ENCODE results near the gene MAP2K3.

The MAP2K3 gene

DNA sequence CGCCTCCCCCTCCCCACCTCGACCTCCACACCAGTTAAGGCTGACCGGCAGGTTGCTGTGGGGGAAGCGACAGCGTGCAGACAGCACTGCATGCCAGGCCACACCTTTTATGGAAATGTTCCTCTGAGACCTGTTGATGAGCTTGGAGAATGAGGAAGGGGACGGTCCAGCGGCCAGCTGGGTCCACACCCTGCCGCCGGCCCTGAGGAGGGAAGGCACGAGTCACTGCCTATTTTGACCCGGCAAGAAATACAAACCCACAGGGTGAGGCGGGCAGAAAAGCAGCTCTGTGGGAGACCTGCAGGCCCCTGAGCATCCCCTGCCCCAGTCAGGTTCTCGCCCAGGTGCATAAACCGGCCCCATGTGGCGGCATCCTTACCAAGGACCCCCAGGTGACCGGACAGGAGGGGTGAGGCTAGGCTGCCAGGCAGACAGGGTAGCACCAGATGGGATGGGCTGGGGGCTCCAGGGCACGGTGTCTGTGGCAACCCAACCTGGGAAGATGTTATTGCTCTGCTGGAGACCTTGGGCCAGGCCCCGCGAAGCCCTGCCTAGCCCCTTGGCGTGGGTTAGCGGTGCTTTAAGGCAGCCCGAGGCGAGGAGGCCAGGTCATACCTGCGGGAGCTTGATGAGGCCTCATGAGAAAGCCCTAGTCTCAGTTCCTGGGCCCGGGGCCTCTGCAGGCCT lies 44.0 kb upstream of the MAP2K3 start:
- no peak for TF ChIP-seq BACH2 (CRISPR knock-in tag; IDR thresholded peaks at IDR 0.05; ENCODE audit: borderline replicate concordance)
- no peak for TF ChIP-seq ZFP30 (CRISPR knock-in tag; IDR thresholded peaks at IDR 0.05)
- TF ChIP-seq, protein P1, sequence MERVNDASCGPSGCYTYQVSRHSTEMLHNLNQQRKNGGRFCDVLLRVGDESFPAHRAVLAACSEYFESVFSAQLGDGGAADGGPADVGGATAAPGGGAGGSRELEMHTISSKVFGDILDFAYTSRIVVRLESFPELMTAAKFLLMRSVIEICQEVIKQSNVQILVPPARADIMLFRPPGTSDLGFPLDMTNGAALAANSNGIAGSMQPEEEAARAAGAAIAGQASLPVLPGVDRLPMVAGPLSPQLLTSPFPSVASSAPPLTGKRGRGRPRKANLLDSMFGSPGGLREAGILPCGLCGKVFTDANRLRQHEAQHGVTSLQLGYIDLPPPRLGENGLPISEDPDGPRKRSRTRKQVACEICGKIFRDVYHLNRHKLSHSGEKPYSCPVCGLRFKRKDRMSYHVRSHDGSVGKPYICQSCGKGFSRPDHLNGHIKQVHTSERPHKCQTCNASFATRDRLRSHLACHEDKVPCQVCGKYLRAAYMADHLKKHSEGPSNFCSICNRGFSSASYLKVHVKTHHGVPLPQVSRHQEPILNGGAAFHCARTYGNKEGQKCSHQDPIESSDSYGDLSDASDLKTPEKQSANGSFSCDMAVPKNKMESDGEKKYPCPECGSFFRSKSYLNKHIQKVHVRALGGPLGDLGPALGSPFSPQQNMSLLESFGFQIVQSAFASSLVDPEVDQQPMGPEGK (CRISPR knock-in tag; IDR thresholded peaks at IDR 0.05; ENCODE audit: borderline replicate concordance), result no peak
- TF ChIP-seq ISL1 (CRISPR knock-in tag; IDR thresholded peaks at IDR 0.05), result no peak
- TF ChIP-seq, protein P2, sequence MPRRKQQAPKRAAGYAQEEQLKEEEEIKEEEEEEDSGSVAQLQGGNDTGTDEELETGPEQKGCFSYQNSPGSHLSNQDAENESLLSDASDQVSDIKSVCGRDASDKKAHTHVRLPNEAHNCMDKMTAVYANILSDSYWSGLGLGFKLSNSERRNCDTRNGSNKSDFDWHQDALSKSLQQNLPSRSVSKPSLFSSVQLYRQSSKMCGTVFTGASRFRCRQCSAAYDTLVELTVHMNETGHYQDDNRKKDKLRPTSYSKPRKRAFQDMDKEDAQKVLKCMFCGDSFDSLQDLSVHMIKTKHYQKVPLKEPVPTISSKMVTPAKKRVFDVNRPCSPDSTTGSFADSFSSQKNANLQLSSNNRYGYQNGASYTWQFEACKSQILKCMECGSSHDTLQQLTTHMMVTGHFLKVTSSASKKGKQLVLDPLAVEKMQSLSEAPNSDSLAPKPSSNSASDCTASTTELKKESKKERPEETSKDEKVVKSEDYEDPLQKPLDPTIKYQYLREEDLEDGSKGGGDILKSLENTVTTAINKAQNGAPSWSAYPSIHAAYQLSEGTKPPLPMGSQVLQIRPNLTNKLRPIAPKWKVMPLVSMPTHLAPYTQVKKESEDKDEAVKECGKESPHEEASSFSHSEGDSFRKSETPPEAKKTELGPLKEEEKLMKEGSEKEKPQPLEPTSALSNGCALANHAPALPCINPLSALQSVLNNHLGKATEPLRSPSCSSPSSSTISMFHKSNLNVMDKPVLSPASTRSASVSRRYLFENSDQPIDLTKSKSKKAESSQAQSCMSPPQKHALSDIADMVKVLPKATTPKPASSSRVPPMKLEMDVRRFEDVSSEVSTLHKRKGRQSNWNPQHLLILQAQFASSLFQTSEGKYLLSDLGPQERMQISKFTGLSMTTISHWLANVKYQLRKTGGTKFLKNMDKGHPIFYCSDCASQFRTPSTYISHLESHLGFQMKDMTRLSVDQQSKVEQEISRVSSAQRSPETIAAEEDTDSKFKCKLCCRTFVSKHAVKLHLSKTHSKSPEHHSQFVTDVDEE (CRISPR knock-in tag; IDR thresholded peaks at IDR 0.05), result no peak
- no peak for TF ChIP-seq ESRRG (CRISPR knock-in tag; IDR thresholded peaks at IDR 0.05)
- TF ChIP-seq TOX (CRISPR knock-in tag; IDR thresholded peaks at IDR 0.05; ENCODE audit: borderline replicate concordance), result no peak
- no peak for TF ChIP-seq PPARA (CRISPR knock-in tag; IDR thresholded peaks at IDR 0.05; ENCODE audit: borderline replicate concordance)
- TF ChIP-seq CSDC2 (CRISPR knock-in tag; IDR thresholded peaks at IDR 0.05), result no peak
- TF ChIP-seq OSR1 (CRISPR knock-in tag; IDR thresholded peaks at IDR 0.05), result no peak
- TF ChIP-seq GLIS3 (CRISPR knock-in tag; IDR thresholded peaks at IDR 0.05), result no peak
- no peak for TF ChIP-seq ZNF70 (CRISPR knock-in tag; IDR thresholded peaks at IDR 0.05)
- no peak for TF ChIP-seq SNAI2 (CRISPR knock-in tag; IDR thresholded peaks at IDR 0.05)
- no peak for ATAC-seq

DNA sequence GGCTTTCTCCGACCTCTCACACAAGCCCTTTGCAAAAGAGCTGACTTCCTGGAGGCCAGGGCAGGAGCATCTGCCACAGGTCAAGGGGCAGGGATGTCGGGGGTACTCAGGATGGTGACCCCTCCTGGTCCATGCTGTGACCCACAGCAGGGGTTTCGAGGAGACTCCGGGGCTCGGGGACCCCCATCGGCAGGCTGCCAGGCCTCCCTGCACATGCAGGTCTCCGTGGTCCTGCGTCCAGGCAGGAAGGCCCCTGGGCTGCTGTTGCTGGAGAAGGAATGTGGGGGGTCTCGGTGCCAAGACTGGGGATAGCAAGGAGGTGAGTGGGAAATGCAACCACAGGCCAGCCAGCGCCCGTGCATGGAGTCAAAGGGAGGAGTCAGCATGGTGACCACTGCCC lies 42.9 kb upstream of the MAP2K3 start:
- ATAC-seq, result no peak
- no peak for TF ChIP-seq ZNF8 (CRISPR knock-in tag; IDR thresholded peaks at IDR 0.05)
- TF ChIP-seq, protein P3, sequence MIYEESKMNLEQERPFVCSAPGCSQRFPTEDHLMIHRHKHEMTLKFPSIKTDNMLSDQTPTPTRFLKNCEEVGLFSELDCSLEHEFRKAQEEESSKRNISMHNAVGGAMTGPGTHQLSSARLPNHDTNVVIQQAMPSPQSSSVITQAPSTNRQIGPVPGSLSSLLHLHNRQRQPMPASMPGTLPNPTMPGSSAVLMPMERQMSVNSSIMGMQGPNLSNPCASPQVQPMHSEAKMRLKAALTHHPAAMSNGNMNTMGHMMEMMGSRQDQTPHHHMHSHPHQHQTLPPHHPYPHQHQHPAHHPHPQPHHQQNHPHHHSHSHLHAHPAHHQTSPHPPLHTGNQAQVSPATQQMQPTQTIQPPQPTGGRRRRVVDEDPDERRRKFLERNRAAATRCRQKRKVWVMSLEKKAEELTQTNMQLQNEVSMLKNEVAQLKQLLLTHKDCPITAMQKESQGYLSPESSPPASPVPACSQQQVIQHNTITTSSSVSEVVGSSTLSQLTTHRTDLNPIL (CRISPR knock-in tag; IDR thresholded peaks at IDR 0.05; ENCODE audit: low read depth), result no peak
- no peak for TF ChIP-seq TOX (CRISPR knock-in tag; IDR thresholded peaks at IDR 0.05; ENCODE audit: borderline replicate concordance)
- no peak for TF ChIP-seq SNAI2 (CRISPR knock-in tag; IDR thresholded peaks at IDR 0.05)
- no peak for TF ChIP-seq ZNF70 (CRISPR knock-in tag; IDR thresholded peaks at IDR 0.05)
- no peak for TF ChIP-seq ZFP3 (CRISPR knock-in tag; IDR thresholded peaks at IDR 0.05)
- TF ChIP-seq ISL1 (CRISPR knock-in tag; IDR thresholded peaks at IDR 0.05), result no peak
- no peak for TF ChIP-seq TCF4 (CRISPR knock-in tag; IDR thresholded peaks at IDR 0.05; ENCODE audit: borderline replicate concordance)
- TF ChIP-seq, protein P1 (CRISPR knock-in tag; IDR thresholded peaks at IDR 0.05; ENCODE audit: borderline replicate concordance), result no peak
- no peak for TF ChIP-seq CSDC2 (CRISPR knock-in tag; IDR thresholded peaks at IDR 0.05)
- no peak for TF ChIP-seq ZC3H10 (CRISPR knock-in tag; IDR thresholded peaks at IDR 0.05)
- TF ChIP-seq OSR1 (CRISPR knock-in tag; IDR thresholded peaks at IDR 0.05), result no peak

DNA sequence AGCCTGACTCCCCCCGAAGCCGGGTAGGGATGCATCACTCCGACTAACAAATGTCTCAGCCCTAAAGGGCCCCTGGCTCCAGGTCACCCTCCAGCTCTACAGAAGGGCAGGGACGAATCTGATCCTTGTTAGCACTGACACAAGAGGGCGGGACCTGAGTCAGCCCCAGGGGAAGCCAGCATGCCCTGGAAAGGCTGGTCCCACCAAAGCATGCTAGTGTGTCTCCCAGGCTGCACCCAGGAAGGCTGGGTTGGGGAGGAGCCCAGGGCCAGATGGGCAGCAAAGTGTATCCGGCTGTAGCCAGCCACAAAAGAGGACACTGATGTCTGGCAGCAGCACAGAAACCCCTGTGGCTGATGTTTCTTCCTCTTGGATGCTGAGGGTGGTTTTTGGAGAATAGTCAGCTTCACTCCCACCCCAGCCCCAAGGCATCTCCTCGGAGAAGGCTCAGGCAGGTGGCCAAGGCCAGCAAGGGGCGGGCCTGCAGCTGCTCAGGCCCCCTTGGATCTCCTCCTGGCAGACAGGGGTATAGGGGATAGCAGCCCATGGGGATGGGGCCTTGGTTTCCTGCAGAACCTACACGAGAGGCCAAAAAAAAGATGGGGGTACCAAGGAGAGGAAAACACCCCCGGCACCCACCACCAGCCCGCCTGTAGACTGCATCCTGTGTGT lies 42.3 kb upstream of the MAP2K3 start:
- no peak for TF ChIP-seq BACH2 (CRISPR knock-in tag; IDR thresholded peaks at IDR 0.05; ENCODE audit: borderline replicate concordance)
- TF ChIP-seq ISL1 (CRISPR knock-in tag; IDR thresholded peaks at IDR 0.05), result no peak
- no peak for TF ChIP-seq ZFP3 (CRISPR knock-in tag; IDR thresholded peaks at IDR 0.05)
- TF ChIP-seq, protein P2 (CRISPR knock-in tag; IDR thresholded peaks at IDR 0.05), result no peak
- no peak for TF ChIP-seq ZNF8 (CRISPR knock-in tag; IDR thresholded peaks at IDR 0.05)
- TF ChIP-seq OSR1 (CRISPR knock-in tag; IDR thresholded peaks at IDR 0.05), result no peak
- no peak for TF ChIP-seq GLIS3 (CRISPR knock-in tag; IDR thresholded peaks at IDR 0.05)
- TF ChIP-seq, protein P4, sequence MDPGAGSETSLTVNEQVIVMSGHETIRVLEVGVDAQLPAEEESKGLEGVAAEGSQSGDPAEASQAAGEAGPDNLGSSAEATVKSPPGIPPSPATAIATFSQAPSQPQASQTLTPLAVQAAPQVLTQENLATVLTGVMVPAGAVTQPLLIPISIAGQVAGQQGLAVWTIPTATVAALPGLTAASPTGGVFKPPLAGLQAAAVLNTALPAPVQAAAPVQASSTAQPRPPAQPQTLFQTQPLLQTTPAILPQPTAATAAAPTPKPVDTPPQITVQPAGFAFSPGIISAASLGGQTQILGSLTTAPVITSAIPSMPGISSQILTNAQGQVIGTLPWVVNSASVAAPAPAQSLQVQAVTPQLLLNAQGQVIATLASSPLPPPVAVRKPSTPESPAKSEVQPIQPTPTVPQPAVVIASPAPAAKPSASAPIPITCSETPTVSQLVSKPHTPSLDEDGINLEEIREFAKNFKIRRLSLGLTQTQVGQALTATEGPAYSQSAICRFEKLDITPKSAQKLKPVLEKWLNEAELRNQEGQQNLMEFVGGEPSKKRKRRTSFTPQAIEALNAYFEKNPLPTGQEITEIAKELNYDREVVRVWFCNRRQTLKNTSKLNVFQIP (CRISPR knock-in tag; IDR thresholded peaks at IDR 0.05; ENCODE audit: borderline replicate concordance, low read depth), result no peak
- ATAC-seq, result no peak
